HL-60/S4 treated with phorbol 12-myristate 13-acetate at 8.2 ng/mL for 4 days and 3 days (cell line): ENCODE results near the gene TRIM24.
"Not testable (repeated sequence)": the region's sequence is repeated elsewhere in the genome, so short reads cannot be mapped to it uniquely, and the experiment has no call there.

Source experiments
- in situ Hi-C: fragments of 300-500 bp; cut with MboI; formaldehyde crosslinking; loops from 2 replicates; pipeline ENCODE4 v1.15.0; 2022; ENCODE audit warnings: low sequenced_read_pairs

TRIM24 gene

DNA sequence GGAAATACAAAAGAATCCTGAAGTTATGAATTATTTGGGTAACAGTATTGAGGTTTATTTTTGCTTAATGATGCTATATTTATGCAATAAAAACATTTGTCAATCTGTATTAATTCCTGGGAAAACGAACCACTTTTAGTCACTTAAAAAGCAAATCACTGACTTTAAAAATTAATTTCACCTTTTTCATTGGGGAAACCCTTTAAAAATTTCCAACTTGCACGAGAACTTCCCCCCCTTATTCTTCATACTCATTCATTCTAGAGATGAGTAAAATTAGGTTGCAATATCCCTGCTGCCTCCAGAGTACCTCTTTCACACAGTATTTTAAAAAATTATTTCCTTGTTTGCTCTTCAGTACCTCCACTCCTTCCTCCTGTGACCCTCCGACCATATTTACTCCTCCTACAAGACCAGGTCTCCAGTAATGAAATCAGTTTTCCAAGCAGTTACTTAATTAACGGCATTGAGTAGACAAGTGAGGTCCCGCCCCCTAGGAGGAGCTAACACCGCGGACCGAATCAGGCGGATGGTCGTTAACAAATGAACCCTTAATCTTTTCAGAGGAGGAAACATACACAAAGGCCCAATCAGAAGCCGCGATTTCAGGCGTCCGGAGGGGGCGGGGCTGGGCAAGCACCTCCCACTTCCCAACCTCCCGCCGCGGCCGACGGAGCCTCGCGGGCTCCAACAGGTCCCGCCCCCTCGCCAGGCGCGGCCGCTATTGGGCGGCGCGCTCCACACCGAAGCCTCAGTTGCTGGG lies 465 bp upstream of the TRIM24 start:
- in situ Hi-C loops = no loop called here

DNA sequence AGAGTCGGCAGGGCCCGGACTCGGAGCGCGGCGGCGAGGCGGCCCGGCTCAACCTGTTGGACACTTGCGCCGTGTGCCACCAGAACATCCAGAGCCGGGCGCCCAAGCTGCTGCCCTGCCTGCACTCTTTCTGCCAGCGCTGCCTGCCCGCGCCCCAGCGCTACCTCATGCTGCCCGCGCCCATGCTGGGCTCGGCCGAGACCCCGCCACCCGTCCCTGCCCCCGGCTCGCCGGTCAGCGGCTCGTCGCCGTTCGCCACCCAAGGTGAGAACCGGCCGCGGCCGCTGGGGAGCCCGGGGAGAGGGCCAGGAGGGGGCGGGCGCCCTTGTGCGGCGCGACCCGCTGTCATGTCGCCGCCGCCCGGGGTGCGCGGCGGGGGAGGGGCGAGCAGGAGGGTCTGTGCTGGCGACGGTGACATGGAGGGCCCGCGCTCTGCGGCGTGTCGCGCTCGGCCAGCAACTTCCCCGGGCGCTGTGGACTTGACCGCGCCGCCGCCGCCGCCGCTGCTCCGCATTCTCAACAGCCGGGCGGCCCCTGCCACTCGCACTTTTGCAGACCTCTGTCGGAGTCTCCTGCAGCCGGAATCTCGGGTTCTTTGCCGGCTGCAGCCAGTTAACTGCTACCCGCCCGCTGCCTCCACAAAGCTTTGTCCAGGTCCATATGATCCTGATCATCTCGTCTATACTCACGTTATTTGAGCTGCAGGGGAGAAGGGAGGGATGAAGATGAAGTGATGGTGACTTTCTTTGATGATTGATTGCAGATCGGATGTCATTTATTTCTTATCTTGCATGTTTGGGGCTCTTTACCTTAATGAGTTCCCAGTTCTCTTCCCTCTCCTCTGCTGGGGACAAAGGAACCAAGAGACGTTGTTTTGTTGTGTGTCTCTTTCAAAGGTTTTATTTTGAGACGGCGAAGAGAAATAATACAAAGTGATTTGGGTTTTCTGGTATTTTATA lies 869 bp downstream of the TRIM24 start:
- in situ Hi-C loops = no loop called here

DNA sequence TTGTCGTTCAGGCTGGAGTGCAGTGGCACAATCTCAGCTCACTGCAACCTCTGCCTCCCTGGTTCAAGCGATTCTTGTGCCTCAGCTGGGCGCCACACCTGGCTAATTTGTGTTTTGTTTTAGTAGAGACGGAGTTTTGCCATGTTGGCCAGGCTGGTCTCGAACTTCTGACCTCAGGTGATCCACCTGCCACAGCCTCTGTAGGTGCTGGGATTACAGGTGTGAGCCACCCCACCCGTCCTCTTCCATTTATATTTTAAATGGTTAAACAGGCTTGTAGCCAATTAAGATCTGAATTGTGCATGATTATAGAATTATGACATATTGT lies 3.2 kb downstream of the TRIM24 start:
- in situ Hi-C loops = not testable (repeated sequence)

DNA sequence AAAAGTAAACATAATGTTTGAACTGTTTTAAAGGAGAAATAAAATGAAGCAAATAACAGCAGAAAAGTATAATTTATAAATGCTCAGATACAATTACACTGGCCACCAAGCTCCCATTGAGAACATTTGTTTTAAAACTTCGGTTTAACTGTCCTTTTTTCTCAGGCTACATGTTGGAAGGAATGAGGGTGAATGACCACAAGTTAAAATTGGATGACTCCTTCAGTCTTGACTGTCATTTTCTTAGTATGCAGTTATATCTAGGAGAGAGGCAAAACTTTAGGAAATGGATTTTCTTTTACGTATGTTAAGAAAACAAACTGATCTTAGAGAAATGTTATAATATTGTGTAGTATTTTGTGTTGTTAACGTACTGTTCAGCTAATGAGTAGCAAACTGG lies 5.0 kb downstream of the TRIM24 start:
- in situ Hi-C loops = no loop called here

DNA sequence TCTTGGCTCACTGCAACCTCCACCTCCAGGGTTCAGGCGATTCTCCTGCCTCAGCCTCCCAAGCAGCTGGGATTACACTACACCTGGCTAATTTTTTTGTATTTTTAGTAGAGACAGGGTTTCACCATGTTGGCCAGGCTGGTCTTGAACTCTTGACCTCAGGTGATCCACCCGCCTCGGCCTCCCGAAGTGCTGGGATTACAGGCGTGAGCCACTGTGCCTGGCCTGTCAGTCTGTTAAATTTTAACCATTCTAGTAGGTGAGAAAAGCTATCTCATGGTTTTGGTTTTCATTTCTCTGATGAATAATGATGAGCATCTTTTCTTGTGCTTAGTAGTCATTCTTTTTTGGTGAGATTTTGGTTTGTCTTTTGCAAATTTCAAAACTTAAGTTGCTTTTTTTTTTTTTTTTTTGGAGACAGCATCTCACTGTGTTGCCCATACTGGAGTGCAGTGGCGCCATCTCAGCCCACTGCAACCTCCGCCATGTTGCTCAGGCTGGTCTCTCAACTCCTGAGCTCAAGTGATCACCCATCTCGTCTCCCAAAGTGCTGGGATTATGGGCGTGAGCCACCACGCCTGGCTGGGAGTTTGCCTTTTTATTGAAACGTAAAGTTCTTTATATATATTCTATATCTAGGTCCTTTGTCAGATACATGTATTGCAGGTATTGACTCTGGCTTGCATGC lies 6.2 kb downstream of the TRIM24 start:
- in situ Hi-C loops = not testable (repeated sequence)

DNA sequence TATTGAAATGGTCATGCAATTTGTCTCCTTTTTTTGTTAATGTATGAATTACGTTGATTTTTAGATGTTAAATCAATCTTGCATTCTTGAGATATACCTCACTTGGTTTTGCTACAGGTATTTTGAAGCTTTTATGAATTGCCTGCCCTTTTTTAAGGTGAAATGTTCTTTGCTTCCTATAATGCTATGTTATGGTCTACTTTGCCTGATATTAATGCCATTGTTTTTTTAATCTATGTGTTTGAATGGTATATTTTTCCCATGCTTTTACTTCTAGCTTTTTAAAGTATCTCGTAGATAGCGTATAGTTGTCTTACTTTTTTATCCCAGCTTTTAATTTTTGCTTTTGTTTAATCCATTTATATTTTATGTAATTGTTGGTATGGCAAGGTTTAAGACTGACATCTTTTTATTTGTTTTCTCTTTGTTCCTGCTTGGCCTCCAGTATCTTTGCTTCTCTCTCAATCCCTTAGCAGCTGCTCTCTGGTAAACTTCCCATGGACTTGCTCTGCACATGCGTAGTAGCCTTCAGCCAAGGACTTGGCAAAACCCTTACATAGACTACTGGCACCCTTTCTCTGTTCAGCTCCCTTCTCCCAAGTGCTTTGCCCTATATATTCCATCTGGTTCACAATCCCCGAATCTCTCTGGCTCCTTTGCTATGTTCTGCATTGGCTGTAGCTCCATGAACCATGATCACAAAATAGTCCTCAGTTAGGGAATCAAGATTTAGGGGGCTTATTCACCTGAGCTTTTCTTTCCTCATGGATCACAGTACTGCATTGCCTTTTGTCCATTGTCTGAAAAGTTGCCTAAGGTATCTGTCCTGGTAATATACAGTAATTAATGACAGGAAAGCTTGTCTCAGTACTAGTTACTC lies 8.4 kb downstream of the TRIM24 start:
- in situ Hi-C loops = no loop called here

DNA sequence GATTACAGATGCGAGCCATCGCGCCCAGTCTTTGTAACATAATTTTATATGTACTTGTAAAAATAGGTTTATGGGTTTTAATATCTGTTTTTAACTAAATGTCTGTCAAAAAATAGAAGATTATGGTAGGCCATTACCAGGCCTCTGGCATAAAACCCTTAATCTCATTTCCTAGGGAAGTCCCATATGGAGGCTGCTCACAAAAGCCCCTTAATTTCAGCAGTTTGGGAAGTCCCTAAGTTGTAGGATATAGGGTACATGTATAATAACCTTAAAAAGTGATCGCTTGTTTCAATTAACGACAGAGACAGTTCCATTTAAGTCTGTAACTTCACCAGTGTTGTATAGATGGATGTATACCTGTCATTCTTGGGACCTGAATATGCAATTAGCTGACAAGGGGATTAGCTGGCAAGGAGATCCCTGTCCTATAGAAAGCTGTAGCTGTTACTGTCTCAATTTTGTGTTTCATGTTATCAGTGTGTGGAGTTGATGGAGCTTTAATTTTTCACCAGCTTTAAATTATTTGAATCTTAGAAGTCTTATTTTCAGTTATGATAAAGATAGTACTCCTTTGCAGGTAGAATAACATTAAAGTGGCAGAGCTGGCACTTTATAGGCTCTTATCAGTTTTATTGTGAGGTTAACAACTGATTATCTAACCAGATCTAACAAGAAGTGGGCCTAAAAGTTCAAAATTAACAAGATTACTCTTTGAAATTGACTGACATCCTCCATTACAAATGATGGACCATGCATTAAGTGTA lies 10.5 kb downstream of the TRIM24 start:
- in situ Hi-C loops = no loop called here

DNA sequence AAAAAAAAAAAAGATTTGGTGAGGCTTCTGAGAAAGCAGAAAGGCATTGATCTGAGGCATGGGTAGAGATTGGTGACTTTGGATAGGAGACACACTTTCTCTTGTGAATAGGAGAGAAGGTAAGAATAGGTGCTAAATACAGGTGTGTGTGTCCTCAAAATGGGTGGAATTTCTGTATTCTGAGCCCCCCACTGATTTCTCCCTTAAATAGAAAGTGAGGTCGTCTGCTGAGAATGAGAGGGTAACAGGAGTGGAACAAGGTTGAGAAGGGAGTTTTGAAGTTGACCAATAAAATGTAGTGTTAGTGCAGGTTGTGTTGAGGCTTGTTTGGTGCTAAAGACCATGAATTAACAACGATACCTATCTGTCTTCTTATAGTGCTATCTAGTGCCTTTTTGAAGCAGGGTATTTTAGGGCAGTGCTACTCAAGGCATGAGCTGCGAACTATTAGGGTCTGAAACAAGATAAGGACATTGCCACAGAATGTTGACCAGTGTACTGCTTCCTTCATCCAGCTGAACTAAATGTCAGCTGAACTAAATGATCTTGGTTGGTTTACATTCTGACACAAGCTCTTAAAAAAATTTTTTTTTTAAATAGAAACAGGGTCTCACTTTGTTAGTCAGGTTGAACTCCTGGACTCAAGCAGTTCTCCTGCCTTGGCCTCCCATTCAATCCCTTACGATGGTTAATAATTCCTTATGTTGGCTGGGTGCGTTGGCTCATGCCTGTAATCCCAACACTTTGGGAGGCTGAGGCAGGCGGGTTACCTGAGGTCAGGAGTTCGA lies 12.4 kb downstream of the TRIM24 start:
- in situ Hi-C loops = no loop called here

DNA sequence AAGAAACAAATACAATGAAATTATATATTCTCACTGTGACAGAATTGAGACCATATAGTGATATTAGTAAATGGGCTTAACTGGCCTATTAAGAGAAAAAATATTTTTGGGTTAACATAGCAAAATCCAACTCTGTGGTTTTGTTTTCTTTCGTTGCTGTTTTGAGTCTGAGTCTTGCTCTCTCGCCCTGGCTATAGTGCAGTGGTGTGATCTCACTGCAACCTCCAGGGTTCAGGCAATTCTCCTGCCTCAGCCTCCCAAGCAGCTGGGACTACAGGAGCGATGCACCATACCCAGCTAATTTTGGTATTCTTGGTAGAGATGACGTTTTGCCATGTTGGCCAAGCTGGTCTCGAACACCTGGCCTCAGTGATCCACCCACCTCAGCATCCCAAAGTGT lies 15.3 kb downstream of the TRIM24 start:
- in situ Hi-C loops = no loop called here

DNA sequence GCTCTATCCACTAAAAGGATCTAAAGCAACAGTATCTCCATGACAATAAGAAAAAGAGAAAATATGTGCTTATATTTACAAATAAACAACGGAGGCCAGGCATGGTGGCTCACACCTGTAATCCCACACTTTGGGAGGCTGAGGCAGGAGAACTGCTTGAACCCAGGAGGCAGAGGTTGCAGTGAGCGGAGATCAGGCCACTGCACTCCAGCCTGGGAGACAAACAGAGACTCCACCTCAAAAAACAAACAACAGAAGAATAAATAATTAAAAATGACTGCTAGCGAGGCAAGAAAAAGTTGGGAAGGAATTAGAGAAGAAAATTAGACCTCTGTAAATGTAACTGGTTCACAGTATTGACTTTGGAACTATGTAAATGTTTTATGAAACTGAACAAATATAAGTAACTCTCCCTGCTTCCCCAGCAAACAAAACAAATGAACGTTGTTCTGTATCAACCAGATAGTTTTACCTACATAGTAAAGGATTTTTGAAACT lies 17.1 kb downstream of the TRIM24 start:
- in situ Hi-C loops = no loop called here

DNA sequence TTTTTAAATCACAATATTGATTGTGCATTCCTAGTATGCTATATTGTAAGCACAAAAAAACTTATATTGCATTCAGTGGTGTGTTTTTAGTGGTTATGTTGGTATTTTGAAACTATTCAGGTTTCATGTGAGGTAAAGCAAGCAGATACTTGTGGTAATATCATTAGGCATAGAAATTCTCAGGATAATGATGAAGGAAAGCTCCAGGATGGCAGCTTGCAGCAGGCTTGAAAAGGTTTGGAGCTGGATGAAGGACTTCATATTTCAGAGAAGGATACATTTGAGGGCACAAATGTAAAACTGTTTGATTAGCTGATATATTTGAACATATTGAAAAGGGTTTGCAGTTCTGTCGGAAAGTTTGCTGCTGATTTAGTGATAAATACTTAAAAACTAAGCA lies 17.5 kb downstream of the TRIM24 start:
- in situ Hi-C loops = no loop called here

DNA sequence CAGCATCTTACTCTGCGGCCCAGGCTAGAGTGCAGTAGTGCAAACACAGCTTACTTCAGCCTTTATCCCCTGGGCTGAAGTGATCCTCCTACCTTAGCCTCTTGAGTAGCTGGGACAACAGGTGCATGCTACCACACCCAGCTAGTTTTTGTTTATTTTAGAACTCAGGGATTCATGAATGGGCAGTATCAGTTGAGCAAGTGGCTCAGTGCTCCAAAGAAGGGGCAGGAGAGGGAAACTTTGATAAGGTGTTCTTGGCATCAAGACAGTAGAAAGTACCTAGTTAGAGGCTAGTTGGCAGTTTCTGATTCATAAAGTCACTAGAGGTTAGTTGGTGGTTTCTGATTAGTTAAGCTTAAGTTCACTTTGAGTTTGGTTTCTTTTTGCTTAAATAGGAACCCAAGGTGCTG lies 18.4 kb downstream of the TRIM24 start:
- in situ Hi-C loops = no loop called here

DNA sequence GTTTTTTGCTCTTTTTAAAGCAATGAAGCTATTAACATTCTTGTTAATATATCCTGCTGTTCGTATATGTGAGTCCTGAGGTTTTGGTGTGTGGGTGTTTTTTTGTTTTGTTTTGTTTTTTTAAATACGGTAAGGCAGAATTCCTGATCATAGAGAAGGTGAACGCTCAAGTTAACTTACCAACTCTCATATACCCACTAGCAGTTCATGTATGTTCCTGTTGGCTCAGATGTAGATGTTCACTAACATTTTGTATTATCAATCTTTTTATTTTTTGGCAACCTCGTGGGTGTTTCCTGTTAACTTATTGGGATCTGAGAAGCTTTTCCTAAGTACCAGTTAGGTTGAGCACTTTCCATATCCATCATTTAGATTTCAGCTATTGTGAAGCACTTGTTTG lies 20.5 kb downstream of the TRIM24 start:
- in situ Hi-C loops = no loop called here

DNA sequence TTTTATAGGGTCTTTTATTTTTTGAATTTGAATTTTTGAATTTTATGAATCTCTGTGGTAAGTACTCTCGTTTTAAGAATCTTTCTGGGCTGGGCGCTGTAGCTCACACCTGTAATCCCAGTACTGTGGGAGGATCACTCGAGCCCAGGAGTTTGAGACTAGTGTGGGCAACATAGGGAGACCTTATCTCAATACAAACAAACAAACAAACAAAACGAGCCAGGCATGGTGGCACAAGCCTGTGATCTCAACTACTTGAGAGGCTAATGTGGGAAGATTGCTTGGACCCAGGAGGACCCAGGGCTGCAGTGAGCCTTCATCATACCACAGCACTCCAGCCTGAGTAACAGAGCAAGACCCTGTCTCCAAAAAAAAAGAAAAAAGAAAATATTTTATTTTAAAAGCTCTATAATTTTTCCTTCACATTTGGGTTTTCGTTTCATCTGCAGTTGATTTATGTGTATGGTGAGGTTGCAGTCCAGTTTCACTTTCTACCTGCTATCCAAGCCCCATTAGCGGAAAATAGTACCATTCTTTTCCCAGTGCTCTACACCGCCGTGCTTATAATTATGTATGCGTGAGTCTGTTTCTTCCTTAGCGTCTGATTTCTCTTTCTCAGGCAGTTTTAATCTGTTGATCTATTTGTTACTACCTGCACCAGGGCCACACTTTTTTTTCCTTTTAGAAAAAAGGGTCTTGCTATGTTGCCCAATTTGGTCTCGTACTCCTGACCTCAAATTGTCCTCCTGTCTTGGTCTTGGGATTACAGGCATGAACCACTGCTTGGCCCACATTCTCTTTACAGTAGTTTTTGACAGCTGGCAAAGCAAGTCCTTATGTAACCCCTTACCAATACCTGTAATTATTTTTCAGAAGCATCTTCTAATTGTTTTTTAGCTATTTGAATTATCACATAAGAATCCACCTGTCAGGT lies 21.7 kb downstream of the TRIM24 start:
- in situ Hi-C loops = no loop called here

DNA sequence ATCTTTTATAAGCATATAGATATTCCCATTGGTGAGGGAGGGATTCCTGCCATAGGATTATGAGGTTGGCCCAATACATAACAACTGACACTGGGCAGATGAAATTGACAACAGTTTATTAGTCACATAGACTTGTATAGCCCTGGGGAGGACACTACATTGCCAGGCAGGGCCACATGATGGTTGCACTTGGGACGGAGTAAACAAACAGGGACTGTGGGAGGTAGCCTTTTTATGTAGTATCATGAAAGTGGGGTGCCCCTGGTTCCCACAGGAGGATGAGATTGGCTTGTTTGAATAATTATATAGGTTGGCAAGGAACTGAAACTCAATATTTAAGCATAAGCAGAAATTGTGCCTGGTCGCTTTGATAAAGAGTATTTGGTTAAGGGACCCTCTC lies 23.5 kb downstream of the TRIM24 start:
- in situ Hi-C loops = no loop called here

DNA sequence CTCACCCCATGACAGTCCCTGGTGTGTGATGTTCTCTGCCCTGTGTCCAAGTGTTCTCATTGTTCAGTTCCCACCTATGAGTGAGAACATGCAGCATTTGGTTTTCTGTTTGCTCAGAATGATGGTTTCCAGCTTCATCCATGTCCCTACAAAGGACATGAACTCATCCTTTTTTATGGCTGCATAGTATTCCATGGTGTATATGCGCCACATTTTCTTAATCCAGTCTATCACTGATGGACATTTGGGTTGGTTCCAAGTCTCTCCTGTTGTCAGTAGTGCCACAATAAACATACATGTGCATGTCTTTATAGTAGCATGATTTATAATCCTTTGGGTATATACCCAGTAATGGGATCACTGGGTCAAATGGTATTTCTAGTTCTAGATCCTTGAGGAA lies 25.4 kb downstream of the TRIM24 start:
- in situ Hi-C loops = not testable (repeated sequence)

DNA sequence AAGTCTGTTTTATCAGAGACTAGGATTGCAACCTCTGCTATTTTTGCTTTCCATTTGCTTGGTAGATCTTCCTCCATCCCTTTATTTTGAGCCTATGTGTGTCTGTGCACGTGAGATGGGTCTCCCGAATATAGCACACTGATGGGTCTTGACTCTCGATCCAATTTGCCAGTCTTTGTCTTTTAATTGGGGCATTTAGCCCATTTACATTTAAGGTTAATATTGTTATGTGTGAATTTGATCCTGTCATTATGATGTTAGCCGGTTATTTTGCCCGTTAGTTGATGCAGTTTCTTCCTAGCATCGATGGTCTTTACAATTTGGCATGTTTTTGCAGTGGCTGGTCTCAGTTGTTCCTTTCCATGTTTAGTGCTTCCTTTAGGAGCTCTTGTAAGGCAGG lies 29.1 kb downstream of the TRIM24 start:
- in situ Hi-C loops = not testable (repeated sequence)
